NCI-H146 (cell line): ENCODE data around the gene TMEM129.

ENCODE experiments used
- DNase-seq: peaks from one replicate; lab custom pipeline; 2025; lab: John Stamatoyannopoulos, UW

The TMEM129 gene

GRCh38 chr4:1744552-1744951, 23.4 kb upstream of the TMEM129 start:
- DNase-seq, result no peak

GRCh38 chr4:1743975-1744374, 22.9 kb upstream of the TMEM129 start:
- no peak for DNase-seq

- DNase-seq, result no peak
These were observed 22.4 kb upstream of the TMEM129 start for GRCh38 chr4:1743551-1743950.

GRCh38 chr4:1741208-1741607, 20.1 kb upstream of the TMEM129 start:
- no peak for DNase-seq

GRCh38 chr4:1740021-1740545, 19.0 kb upstream of the TMEM129 start:
- no peak for DNase-seq

GRCh38 chr4:1739358-1739757, 18.2 kb upstream of the TMEM129 start:
- DNase-seq, result no peak

- DNase-seq, result no peak
These were observed 17.3 kb upstream of the TMEM129 start for GRCh38 chr4:1738410-1738809.

- no peak for DNase-seq
These were observed 16.5 kb upstream of the TMEM129 start for GRCh38 chr4:1737666-1738065.

- no peak for DNase-seq
These were observed 15.7 kb upstream of the TMEM129 start for GRCh38 chr4:1736812-1737211.

- no peak for DNase-seq
These were observed 14.1 kb upstream of the TMEM129 start for GRCh38 chr4:1735215-1735614.

GRCh38 chr4:1732911-1733310, 11.8 kb upstream of the TMEM129 start:
- DNase-seq, result no peak

GRCh38 chr4:1731180-1731579, 10.1 kb upstream of the TMEM129 start:
- DNase-seq, result no peak

- no peak for DNase-seq
These were observed 9.5 kb upstream of the TMEM129 start for GRCh38 chr4:1730532-1731135.

GRCh38 chr4:1728061-1728980, 7.2 kb upstream of the TMEM129 start:
- DNase-seq, result no peak

GRCh38 chr4:1727117-1728031, 6.3 kb upstream of the TMEM129 start:
- DNase-seq, result no peak

- peak; percentile 73 for DNase-seq
These were observed 5.2 kb upstream of the TMEM129 start for GRCh38 chr4:1726146-1726934.

GRCh38 chr4:1725521-1725920, 4.4 kb upstream of the TMEM129 start:
- DNase-seq, result no peak

GRCh38 chr4:1723131-1723801, 2.1 kb upstream of the TMEM129 start:
- no peak for DNase-seq

GRCh38 chr4:1722551-1723118, 1.5 kb upstream of the TMEM129 start:
- peak; percentile 15 for DNase-seq
